Stimulated activated CD8-positive, alpha-beta memory T cell treated with anti-CD3 and anti-CD28 coated beads, Interleukin-15, amount 100 ng/mL, for 24 hours (primary cell): ENCODE measurements around the gene PLCD3.
A peak's percentile ranks its signal among the peaks of the same experiment; 100 is the strongest.

Experiments
- DNase-seq: peaks from one replicate; pipeline ENCODE4 v3.0.0-alpha.2; 2020; ENCODE audit warnings: low read depth

PLCD3 gene

GRCh38 chr17:45101883-45102811 lies 30.2 kb downstream of the PLCD3 start:
- no peak for DNase-seq

GRCh38 chr17:45101546-45101882 lies 30.8 kb downstream of the PLCD3 start:
- DNase-seq = no peak

- peak; percentile 30 for DNase-seq
These were observed 33.3 kb downstream of the PLCD3 start for GRCh38 chr17:45098869-45099616.

- no peak for DNase-seq
These were observed 34.0 kb downstream of the PLCD3 start for GRCh38 chr17:45098081-45098868.

- no peak for DNase-seq
These were observed 35.4 kb downstream of the PLCD3 start for GRCh38 chr17:45096926-45097325.

GRCh38 chr17:45096141-45096540 lies 36.2 kb downstream of the PLCD3 start:
- no peak for DNase-seq

- no peak for DNase-seq
These were observed 38.7 kb downstream of the PLCD3 start for GRCh38 chr17:45093444-45094110.

- DNase-seq = no peak
These were observed 39.3 kb downstream of the PLCD3 start for GRCh38 chr17:45092911-45093430.

- DNase-seq = no peak
These were observed 40.4 kb downstream of the PLCD3 start for GRCh38 chr17:45091778-45092425.

- no peak for DNase-seq
These were observed 41.6 kb downstream of the PLCD3 start for GRCh38 chr17:45090711-45091110.

- DNase-seq = no peak
These were observed 43.6 kb downstream of the PLCD3 start for GRCh38 chr17:45088741-45089140.

GRCh38 chr17:45087978-45088377 lies 44.3 kb downstream of the PLCD3 start:
- DNase-seq = no peak

GRCh38 chr17:45087504-45087975 lies 44.8 kb downstream of the PLCD3 start:
- DNase-seq = no peak

GRCh38 chr17:45086865-45087503 lies 45.3 kb downstream of the PLCD3 start:
- no peak for DNase-seq

- no peak for DNase-seq
These were observed 45.9 kb downstream of the PLCD3 start for GRCh38 chr17:45086391-45086790.

- no peak for DNase-seq
These were observed 51.1 kb downstream of the PLCD3 start for GRCh38 chr17:45081047-45081703.

- DNase-seq = no peak
These were observed 54.7 kb downstream of the PLCD3 start for GRCh38 chr17:45077643-45078042.

- DNase-seq = no peak
These were observed 58.8 kb downstream of the PLCD3 start for GRCh38 chr17:45073414-45074070.

GRCh38 chr17:45070809-45071208 lies 61.5 kb downstream of the PLCD3 start:
- no peak for DNase-seq
